ENCODE results near the gene CTRB2. TPM values are rescaled to one million over a fixed set of nuclear protein-coding genes. Genes with fewer than 3 reads are reported as not detected.

CTRB2 gene
- polyA plus RNA-seq (2013, experiment 1 of 2; ENCODE audit: insufficient read length) = 0.22 TPM
- not detected for polyA plus RNA-seq (2013, experiment 2 of 2; ENCODE audit: insufficient read length)

GRCh38 chr16:75206749-75207451, at the start of gene CTRB2:
TSS of gene CTRB2 (minus strand) at chr16:75207161. CDS start at chr16:75207141, 20 bp downstream.
- DNase-seq = no peak

GRCh38 chr16:75256059-75256571, 49.2 kb upstream of the CTRB2 start:
- no peak for DNase-seq

GRCh38 chr16:75254359-75254837, 47.4 kb upstream of the CTRB2 start:
- DNase-seq = peak; percentile 81

GRCh38 chr16:75252946-75253911, 46.3 kb upstream of the CTRB2 start:
- DNase-seq = peak; percentile 96

GRCh38 chr16:75252049-75252864, 45.3 kb upstream of the CTRB2 start:
- no peak for DNase-seq

GRCh38 chr16:75251280-75252048, 44.5 kb upstream of the CTRB2 start, which contains the start of gene BCAR1:
TSS of gene BCAR1 (minus strand) at chr16:75251624. CDS start at chr16:75251482, 142 bp downstream.
- peak; percentile 92 for DNase-seq

- peak; percentile 43 for DNase-seq
These were observed 43.9 kb upstream of the CTRB2 start for GRCh38 chr16:75250809-75251279.

- DNase-seq = no peak
These were observed 43.3 kb upstream of the CTRB2 start for GRCh38 chr16:75250089-75250808.

- DNase-seq = no peak
These were observed 42.5 kb upstream of the CTRB2 start for GRCh38 chr16:75249441-75249840.

GRCh38 chr16:75248536-75249380, 41.8 kb upstream of the CTRB2 start:
- DNase-seq = no peak

GRCh38 chr16:75248142-75248535, 41.2 kb upstream of the CTRB2 start:
- DNase-seq = no peak

- no peak for DNase-seq
These were observed 40.3 kb upstream of the CTRB2 start for GRCh38 chr16:75247249-75247648.

- no peak for DNase-seq
These were observed 39.7 kb upstream of the CTRB2 start for GRCh38 chr16:75246504-75247205.

GRCh38 chr16:75244844-75245758, 38.1 kb upstream of the CTRB2 start:
- DNase-seq = peak; percentile 99

- DNase-seq = peak; percentile 71
These were observed 37.4 kb upstream of the CTRB2 start for GRCh38 chr16:75244225-75244809.

GRCh38 chr16:75243667-75244224, 36.8 kb upstream of the CTRB2 start:
- DNase-seq = no peak
